Placental epithelial cell (primary cell): ENCODE results near the gene FH. TPM values are rescaled to one million over a fixed set of nuclear protein-coding genes. Genes with fewer than 3 reads are reported as not detected.

Experiments
- total RNA-seq: library from RNA; depleted of rRNA; stranded (reverse); fragments of >200 nt; gene quantifications from 2 replicates; pipeline ENCODE4 v1.2.3, GENCODE V29; 2012

Gene FH
- total RNA-seq, result 66.3 and 102 TPM in 2 replicates

GRCh38 chr1:241519308-241520079 is at the start of gene FH:
TSS of gene FH (minus strand) at chr1:241519755. CDS start at chr1:241519722, 33 bp downstream.

GRCh38 chr1:241532162-241532531 is 12.6 kb upstream of the FH start, which contains the start of gene KMO:
TSS of gene KMO (plus strand) at chr1:241532378. CDS start at chr1:241532445, 67 bp downstream.

Other genes with a start within 250 kb of the FH start
- gene RGS7, start 162.6 kb downstream of the FH start, total RNA-seq, result under 0.01 TPM in 1 of 2 replicates, not detected in the other
- under 0.01 and 0.11 TPM in 2 replicates for gene KMO, start 12.6 kb upstream of the FH start, total RNA-seq
- 28.3 and 52.1 TPM in 2 replicates for gene CHML, start 120.6 kb upstream of the FH start, total RNA-seq
- gene OPN3, start 120.6 kb upstream of the FH start, total RNA-seq, result 118 and 210 TPM in 2 replicates
- 1.2 and 1.3 TPM in 2 replicates for gene WDR64, start 132.5 kb upstream of the FH start, total RNA-seq